H1 (cell line): ENCODE data around the gene ULK2. TPM values are rescaled to one million over a fixed set of nuclear protein-coding genes. Genes with fewer than 3 reads are reported as not detected.

Source experiments
- CTCF ChIA-PET: fragments of 300-600 bp; sonication (Branson Sonifier 250); formaldehyde crosslinking; loops from one replicate; lab custom pipeline; 2021; ENCODE audit not compliant: partially characterized antibody; lab: Charles Lee
- POLR2A ChIA-PET: fragments of 300-600 bp; sonication (Branson Sonifier 250); formaldehyde crosslinking; loops from one replicate; lab custom pipeline; 2021; ENCODE audit warnings: inconsistent platforms; ENCODE audit not compliant: partially characterized antibody; lab: Charles Lee
- DNase-seq, 2 experiments: peaks; one replicate each; pipeline versions ENCODE4 v3.0.0 to v3.0.0-alpha.2; 2010 to 2022; ENCODE audit warnings: low spot score in 2 of 2, low read depth in 1 of 2, mixed read lengths in 1 of 2
- FAIRE-seq: peaks from 2 replicates; lab custom pipeline; 2011; peaks lifted over from hg19 to GRCh38; lab: Jason Lieb, UNC
- H2AFZ ChIP-seq: 2 replicates; pipeline ENCODE4 v1.8.1; 2012; ENCODE audit warnings: low read length, inconsistent platforms
- H2AK5ac ChIP-seq: 2 replicates; pipeline ENCODE4 v1.6.1; 2013; ENCODE audit warnings: low read depth, low read length
- H2BK120ac ChIP-seq: replicated peaks from 2 replicates; pipeline ENCODE3; 2013; ENCODE audit warnings: low read depth, low read length, inconsistent platforms
- H2BK12ac ChIP-seq: 2 replicates; pipeline ENCODE4 v1.6.1; 2013; ENCODE audit warnings: low read depth, low read length
- H2BK15ac ChIP-seq: 2 replicates; pipeline ENCODE4 v1.6.1; 2013; ENCODE audit warnings: low read length
- H2BK20ac ChIP-seq: 2 replicates; pipeline ENCODE4 v1.6.1; 2013; ENCODE audit warnings: low read length
- H2BK5ac ChIP-seq: 2 replicates; pipeline ENCODE4 v1.6.1; 2013; ENCODE audit warnings: low read depth, low read length
- H3K14ac ChIP-seq: 2 replicates; pipeline ENCODE4 v1.6.1; 2013; ENCODE audit warnings: inconsistent platforms; ENCODE audit not compliant: insufficient read length
- H3K18ac ChIP-seq: 2 replicates; pipeline ENCODE4 v1.6.1; 2013; ENCODE audit warnings: low read length; ENCODE audit errors: extremely low read depth
- H3K23ac ChIP-seq: 2 replicates; pipeline ENCODE4 v1.6.1; 2013; ENCODE audit warnings: inconsistent platforms; ENCODE audit not compliant: insufficient read length
- H3K23me2 ChIP-seq: 2 replicates; pipeline ENCODE4 v1.6.1; 2013; ENCODE audit warnings: low read depth, low read length
- H3K27ac ChIP-seq: 2 replicates; pipeline ENCODE4 v1.6.1; 2011; ENCODE audit warnings: low read depth, low read length, inconsistent platforms
- H3K27me3 ChIP-seq, 4 experiments: replicated peaks in 1 of 4; 1 replicate in 1 of 4; 2 replicates in 3 of 4; pipeline versions ENCODE4 v1.6.1 to v1.8.1; 2011 to 2013; ENCODE audit warnings: low read length in 3 of 4, mild to moderate bottlenecking in 3 of 4, inconsistent platforms in 2 of 4, mixed read lengths in 2 of 4, moderate library complexity in 1 of 4; ENCODE audit not compliant: control insufficient read depth in 3 of 4, insufficient read depth in 3 of 4; ENCODE audit errors: extremely low read depth in 1 of 4
- H3K36me3 ChIP-seq, 4 experiments: 2 replicates each; pipeline versions ENCODE4 v1.6.1 to v1.8.1; 2011 to 2013; ENCODE audit warnings: mild to moderate bottlenecking in 4 of 4, low read length in 3 of 4, moderate library complexity in 2 of 4, control low read depth in 1 of 4, inconsistent platforms in 1 of 4; ENCODE audit not compliant: insufficient read depth in 4 of 4, control insufficient read depth in 2 of 4
- H3K4ac ChIP-seq: replicated peaks from 2 replicates; pipeline ENCODE3; 2013; ENCODE audit warnings: low read length, low read depth, mixed read lengths, inconsistent platforms; ENCODE audit not compliant: insufficient read length
- H3K4me1 ChIP-seq, 4 experiments: replicated peaks in 1 of 4; 1 replicate in 1 of 4; 2 replicates in 3 of 4; pipeline versions ENCODE4 v1.6.1 to v1.8.1; 2011 to 2013; ENCODE audit warnings: low read length in 3 of 4, inconsistent platforms in 2 of 4, mixed read lengths in 1 of 4; ENCODE audit not compliant: insufficient read depth in 4 of 4, control insufficient read depth in 3 of 4
- H3K4me2 ChIP-seq, 2 experiments: 2 replicates each; pipeline versions ENCODE4 v1.6.1 to v1.8.1; 2011 to 2013; ENCODE audit warnings: low read depth in 2 of 2, low read length in 2 of 2, control low read depth in 1 of 2, inconsistent platforms in 1 of 2, mild to moderate bottlenecking in 1 of 2; ENCODE audit not compliant: insufficient read depth in 1 of 2
- H3K4me3 ChIP-seq, 4 experiments: fragments of 200-600, 300-600 bp in 1 of 4; sonication (generic), shearing (Covaris generic), sonication (Bioruptor Twin) in 1 of 4; 2 replicates each; pipeline versions ENCODE4 v1.5.1 to v1.8.1; 2011 to 2016; ENCODE audit warnings: low read length in 4 of 4, low read depth in 3 of 4, control low read depth in 2 of 4, inconsistent platforms in 2 of 4, mild to moderate bottlenecking in 2 of 4, mixed read lengths in 1 of 4, moderate library complexity in 1 of 4; ENCODE audit not compliant: insufficient read depth in 2 of 4; ENCODE audit errors: extremely low read depth in 1 of 4
- H3K56ac ChIP-seq: replicated peaks from 2 replicates; pipeline ENCODE3; 2013; ENCODE audit warnings: low read depth, mild to moderate bottlenecking, mixed read lengths, low read length, inconsistent platforms; ENCODE audit not compliant: insufficient read length
- H3K79me1 ChIP-seq: 2 replicates; pipeline ENCODE4 v1.6.1; 2013; ENCODE audit warnings: low read depth, low read length, control low read depth
- H3K79me2 ChIP-seq, 2 experiments: 2 replicates each; pipeline versions ENCODE4 v1.6.1 to v1.8.1; 2012 to 2013; ENCODE audit warnings: low read length in 2 of 2, mild to moderate bottlenecking in 2 of 2, inconsistent platforms in 1 of 2; ENCODE audit not compliant: insufficient read depth in 2 of 2, control insufficient read depth in 1 of 2
- H3K9ac ChIP-seq, 4 experiments: replicated peaks in 1 of 4; 1 replicate in 1 of 4; 2 replicates in 3 of 4; pipeline versions ENCODE4 v1.6.1 to v1.8.1; 2011 to 2013; ENCODE audit warnings: low read depth in 3 of 4, low read length in 3 of 4, control low read depth in 2 of 4, mild to moderate bottlenecking in 2 of 4, moderate library complexity in 2 of 4, inconsistent platforms in 1 of 4; ENCODE audit errors: extremely low read depth in 1 of 4
- H3K9me3 ChIP-seq, 2 experiments: 2 replicates each; pipeline versions ENCODE4 v1.6.1 to v1.8.1; 2012 to 2013; ENCODE audit warnings: mild to moderate bottlenecking in 2 of 2, moderate library complexity in 2 of 2, control low read depth in 1 of 2, inconsistent platforms in 1 of 2, low read depth in 1 of 2, low read length in 1 of 2, mixed read lengths in 1 of 2; ENCODE audit not compliant: insufficient read depth in 2 of 2
- H4K20me1 ChIP-seq, 2 experiments: replicated peaks in 1 of 2; 2 replicates each; pipeline versions ENCODE3 to v1.8.1; 2011 to 2013; ENCODE audit warnings: inconsistent platforms in 2 of 2, low read length in 2 of 2, mild to moderate bottlenecking in 1 of 2; ENCODE audit not compliant: insufficient read depth in 2 of 2, control insufficient read depth in 1 of 2
- H4K5ac ChIP-seq: 2 replicates; pipeline ENCODE4 v1.6.1; 2013; ENCODE audit warnings: low read length, low read depth, mixed read lengths, inconsistent platforms; ENCODE audit not compliant: insufficient read length
- H4K8ac ChIP-seq: 2 replicates; pipeline ENCODE4 v1.8.0; 2013; ENCODE audit warnings: mild to moderate bottlenecking, moderate library complexity, low read length, inconsistent platforms; ENCODE audit not compliant: insufficient read depth; ENCODE audit errors: extremely low read depth
- H4K91ac ChIP-seq: replicated peaks from 2 replicates; pipeline ENCODE3; 2013; ENCODE audit warnings: low read length, mixed read lengths, inconsistent platforms; ENCODE audit not compliant: insufficient read length
- BACH1 ChIP-seq: IDR thresholded peaks from 2 replicates; pipeline ENCODE4 v1.6.1; 2012; ENCODE audit warnings: low read length, improper control_type of control experiment
- CBX5 ChIP-seq: fragments of 300-800, 300-1000 bp; sonication (generic); IDR thresholded peaks from 2 replicates; pipeline ENCODE4 v1.7.1; 2016; ENCODE audit warnings: antibody characterized with exemption, low read length, low read depth
- CBX8 ChIP-seq: fragments of 300-800, 300-1000 bp; sonication (generic); IDR thresholded peaks from 2 replicates; pipeline ENCODE4 v1.7.1; 2016; ENCODE audit warnings: low read depth, low read length, borderline replicate concordance
- CHD2 ChIP-seq: IDR thresholded peaks from 2 replicates; pipeline ENCODE4 v1.6.1; 2012; ENCODE audit warnings: low read length, improper control_type of control experiment
- FOSL1 ChIP-seq: IDR thresholded peaks from 2 replicates; pipeline ENCODE4 v1.6.1; 2011; ENCODE audit warnings: mild to moderate bottlenecking, low read depth, low read length, moderate library complexity; ENCODE audit not compliant: insufficient read depth
- HDAC2 ChIP-seq, 2 experiments: fragments of 300-600 bp in 1 of 2; sonication (generic) in 1 of 2; IDR thresholded peaks; 2 replicates each; pipeline ENCODE4 v1.6.1; 2011 to 2012; ENCODE audit warnings: low read depth in 2 of 2, low read length in 2 of 2, mild to moderate bottlenecking in 2 of 2, moderate library complexity in 2 of 2, borderline replicate concordance in 1 of 2, inconsistent platforms in 1 of 2
- JUND ChIP-seq: IDR thresholded peaks from 2 replicates; pipeline ENCODE4 v1.6.1; 2011; ENCODE audit warnings: mild to moderate bottlenecking, improper control_type of control experiment, low read length
- KDM4A ChIP-seq: IDR thresholded peaks from one replicate; pipeline ENCODE4 v1.7.1; 2012; ENCODE audit warnings: low read depth, mild to moderate bottlenecking, moderate library complexity, low read length, inconsistent platforms; ENCODE audit not compliant: severe bottlenecking
- KDM5A ChIP-seq: fragments of 200-600 bp; IDR thresholded peaks from 2 replicates; pipeline ENCODE4 v1.7.1; 2012; ENCODE audit warnings: mild to moderate bottlenecking, low read length, inconsistent platforms, mixed read lengths
- MAX ChIP-seq: IDR thresholded peaks from 2 replicates; pipeline ENCODE4 v1.6.1; 2012; ENCODE audit warnings: inconsistent platforms
- NRF1 ChIP-seq: IDR thresholded peaks from 2 replicates; pipeline ENCODE4 v1.6.1; 2011; ENCODE audit warnings: mild to moderate bottlenecking, low read depth, low read length, improper control_type of control experiment
- RBBP5 ChIP-seq: IDR thresholded peaks from 2 replicates; pipeline ENCODE4 v1.7.1; 2012; ENCODE audit warnings: low read depth, mild to moderate bottlenecking, inconsistent platforms, low read length, moderate library complexity, borderline replicate concordance
- SIRT6 ChIP-seq: IDR thresholded peaks from one replicate; pipeline ENCODE4 v1.7.1; 2012; ENCODE audit warnings: low read length, inconsistent platforms
- SRF ChIP-seq: IDR thresholded peaks from 2 replicates; pipeline ENCODE4 v1.6.1; 2011; ENCODE audit warnings: mild to moderate bottlenecking, low read depth, low read length, moderate library complexity
- TBP ChIP-seq: IDR thresholded peaks from 2 replicates; pipeline ENCODE4 v1.6.1; 2011; ENCODE audit warnings: low read depth, low read length, improper control_type of control experiment
- WGBS, 2 experiments: shearing (Covaris generic) in 1 of 2; methylation state at CpG; one replicate each; pipeline versions ENCODE4 v1.1.6 to v1.1.7; 2013 to 2015; ENCODE audit warnings: low lambda C conversion rate in 2 of 2, mixed read lengths in 2 of 2, inconsistent platforms in 1 of 2, low coverage in 1 of 2, missing lambda C conversion rate in 1 of 2; ENCODE audit not compliant: insufficient replicate concordance in 2 of 2, insufficient coverage in 1 of 2, insufficient read length in 1 of 2; ENCODE audit errors: extremely low coverage in 1 of 2, missing lambda C conversion rate in 1 of 2; 5-methylcytosine and 5-hydroxymethylcytosine counted together
- polyA plus RNA-seq, 7 experiments: library from polyadenylated mRNA; depleted of rRNA in 3 of 7; stranded (reverse) in 5 of 7; unstranded in 2 of 7; fragments of >200 nt in 5 of 7; fragments of 200-250 nt in 2 of 7; gene quantifications; 1 replicate in 5 of 7; 2 replicates in 1 of 7; 4 replicates in 1 of 7; pipeline versions ENCODE4 v1.2.1 to v1.2.3, GENCODE V29; 2011 to 2013; ENCODE audit warnings: missing spikeins in 2 of 7, mixed read lengths in 2 of 7
- total RNA-seq: library from RNA; stranded (reverse); fragmentation: NEBNext Ultra II Directional; extraction: Animal tissue kit (Norgen Biotek cat#: 25700); gene quantifications from 2 replicates; pipeline ENCODE4 v1.2.1, GENCODE V29; 2021

The ULK2 gene
- total and polyA plus RNA-seq, 2 of the 8 experiments (the other 6 are each of a cell fraction or from before 2014, with no cell fraction given) = 5.3 to 9.8 TPM

GRCh38 chr17:19756546-19756945 lies 111.2 kb downstream of the ULK2 start:
- Histone ChIP-seq H3K79me1 (no peaks in the 10 kb centered on the region), H3K4me3 (no peak overlapping the region), H3K9me3 (no peaks in the 10 kb centered on the region; a peak in 1 of 4 replicates), H3K27ac (no peak overlapping the region), H3K4me1 (no peaks in the 10 kb centered on the region; a peak in 1 of 7 replicates), H2AFZ (no peak overlapping the region), H3K27me3 (no peaks in the 10 kb centered on the region), H3K23me2 (no peaks in the 10 kb centered on the region), H4K8ac (no peak overlapping the region; the same call in 1 of the 2 replicates), H4K91ac (no peak overlapping the region), H4K5ac (no peak overlapping the region), H3K18ac (no peak overlapping the region), H3K56ac (no peak overlapping the region), H2BK12ac (no peak overlapping the region), H2BK5ac (no peak overlapping the region), H3K9ac (no peak overlapping the region), H2BK20ac (no peak overlapping the region), H3K23ac (no peak overlapping the region), H3K4me2 (no peak overlapping the region), H4K20me1 (no peaks in the 10 kb centered on the region), H3K14ac (no peak overlapping the region), H2BK120ac (no peak overlapping the region), H2AK5ac (no peak overlapping the region), H2BK15ac (no peak overlapping the region), H3K36me3 (no peaks in the 10 kb centered on the region), H3K79me2 (no peaks in the 10 kb centered on the region), H3K4ac (no peak overlapping the region)
- ChIA-PET POLR2A (no interaction called here), CTCF (interaction anchor here (0.5 to 2.2 kb wide), 9 partner anchors 10 to 394 kb away, joined by 3 to 12 read pairs (median 4); partner anchors contain the start of gene B9D1)
- DNase-seq = no peak
- 94% methylated on average over 10 of the region's 10 CpGs; no CpG with 5 or more reads in 1 of the 2 experiments for WGBS, 2 experiments
- FAIRE-seq = no peak
- TF ChIP-seq CBX5 (no peak), SIRT6 (no peak), KDM5A (no peak), JUND (no peak), FOSL1 (no peak), MAX (no peak), TBP (no peak), CBX8 (no peak), BACH1 (no peak), CHD2 (no peak), RBBP5 (no peak), SRF (no peak), HDAC2 (IDR thresholded peaks at IDR 0.05; ENCODE audit: borderline replicate concordance in 1 of 2, low read depth in 2 of 2, low read length in 2 of 2) (no peak), KDM4A (no peak), NRF1 (no peak)
